Measurements from ENCODE around the gene KRTAP5-9. TPM values are rescaled to one million over a fixed set of nuclear protein-coding genes. Genes with fewer than 3 reads are reported as not detected.

The KRTAP5-9 gene
- total and polyA plus RNA-seq, 2 of the 8 experiments (the other 6 are each of a cell fraction or from before 2014, with no cell fraction given): 0.11 TPM; not detected in 1

GRCh38 chr11:71581826-71582225 lies 33.6 kb downstream of the KRTAP5-9 start:
- no peak overlapping the region for H2AK5ac ChIP-seq (ENCODE audit: low read depth, low read length)
- FAIRE-seq (no peak), DNase-seq (ENCODE audit: low read depth in 1 of 2, low spot score in 2 of 2) (no peak)
- no peaks in the 10 kb centered on the region for H3K36me3 ChIP-seq (ENCODE audit: control insufficient read depth in 2 of 4, insufficient read depth in 4 of 4, low read length in 3 of 4)
- no peak overlapping the region for H2AFZ ChIP-seq (ENCODE audit: low read length)
- 87% methylated on average over 4 of the region's 4 CpGs; no CpG with 5 or more reads in 1 of the 2 experiments for WGBS, 2 experiments (ENCODE audit: extremely low coverage in 1 of 2, insufficient coverage in 1 of 2, insufficient read length in 1 of 2, insufficient replicate concordance in 2 of 2, low coverage in 1 of 2, low lambda C conversion rate in 2 of 2, missing lambda C conversion rate in 1 of 2)
- H2BK5ac ChIP-seq (ENCODE audit: low read depth, low read length): no peak overlapping the region
- H3K4me2 ChIP-seq (ENCODE audit: insufficient read depth in 1 of 2, low read depth in 2 of 2, low read length in 2 of 2): no peak overlapping the region
- TF ChIP-seq SIX5 (IDR thresholded peaks at IDR 0.05; ENCODE audit: low read depth, low read length) (no peak), TAF7 (optimal IDR thresholded peaks at IDR 0.05; ENCODE audit: borderline replicate concordance, low read depth, low read length) (no peak), E2F6 (IDR thresholded peaks at IDR 0.05) (no peak), PHF8 (conservative IDR thresholded peaks at IDR 0.05; ENCODE audit: low read depth, low read length) (no peak), SIRT6 (IDR thresholded peaks at IDR 0.05; ENCODE audit: low read length) (no peak), ATF2 (IDR thresholded peaks at IDR 0.05; ENCODE audit: low read length) (no peak)
- H3K4me3 ChIP-seq (ENCODE audit: extremely low read depth in 1 of 4, insufficient read depth in 2 of 4, low read depth in 3 of 4, low read length in 4 of 4): no peak overlapping the region
- POLR2A ChIA-PET (ENCODE audit: partially characterized antibody): no interaction called here
- no peak overlapping the region for H4K91ac ChIP-seq (replicated peaks; ENCODE audit: insufficient read length, low read length)
- no peak overlapping the region for H3K14ac ChIP-seq (ENCODE audit: insufficient read length)
- H3K79me2 ChIP-seq (ENCODE audit: control insufficient read depth in 1 of 2, insufficient read depth in 2 of 2, low read length in 2 of 2): no peaks in the 10 kb centered on the region; a peak in 1 of 4 replicates
- peaks cover 0 to 5% of the 10 kb centered on the region in 2 experiments for H4K20me1 ChIP-seq (replicated peaks in 1 of 2; ENCODE audit: control insufficient read depth in 1 of 2, insufficient read depth in 2 of 2, low read length in 2 of 2)
- H3K56ac ChIP-seq (replicated peaks; ENCODE audit: insufficient read length, low read depth, low read length): no peak overlapping the region
- H3K27me3 ChIP-seq (replicated peaks in 1 of 4; ENCODE audit: control insufficient read depth in 3 of 4, extremely low read depth in 1 of 4, insufficient read depth in 3 of 4, low read length in 3 of 4): peaks cover 0 to 5% (median 1%) of the 10 kb centered on the region in 4 experiments; a peak in 2 of 7 replicates
- H2BK15ac ChIP-seq (ENCODE audit: low read length): no peak overlapping the region
- no peak overlapping the region for H3K9ac ChIP-seq (replicated peaks in 1 of 4; ENCODE audit: extremely low read depth in 1 of 4, low read depth in 3 of 4, low read length in 3 of 4)
- H3K4ac ChIP-seq (replicated peaks; ENCODE audit: insufficient read length, low read depth, low read length): no peak overlapping the region
- no peak overlapping the region for H4K5ac ChIP-seq (ENCODE audit: insufficient read length, low read depth, low read length)
- H3K27ac ChIP-seq (ENCODE audit: low read depth, low read length): no peak overlapping the region
- no peaks in the 10 kb centered on the region for H3K9me3 ChIP-seq (ENCODE audit: insufficient read depth in 2 of 2, low read depth in 1 of 2, low read length in 1 of 2)
- CTCF ChIA-PET (ENCODE audit: partially characterized antibody): interaction anchor here (1.1 to 2.5 kb wide), 4 partner anchors 10 to 135 kb away, joined by 3 to 11 read pairs (median 4); partner anchors contain the start of gene KRTAP5-10
- H4K8ac ChIP-seq (ENCODE audit: extremely low read depth, insufficient read depth, low read length): no peak overlapping the region; the same call in 1 of the 2 replicates
- peaks cover 0 to 3% (median 3%) of the 10 kb centered on the region in 4 experiments; a peak in 4 of 7 replicates for H3K4me1 ChIP-seq (replicated peaks in 1 of 4; ENCODE audit: control insufficient read depth in 3 of 4, insufficient read depth in 4 of 4, low read length in 3 of 4)
- peaks cover 5% of the 10 kb centered on the region; the same call in 1 of the 2 replicates for H3K23me2 ChIP-seq (ENCODE audit: low read depth, low read length)
- no peaks in the 10 kb centered on the region for H3K79me1 ChIP-seq (ENCODE audit: low read depth, low read length)
- no peak overlapping the region; the same call in 1 of the 2 replicates for H2BK20ac ChIP-seq (ENCODE audit: low read length)
- no peak overlapping the region for H2BK120ac ChIP-seq (replicated peaks; ENCODE audit: low read depth, low read length)
- no peak overlapping the region for H2BK12ac ChIP-seq (ENCODE audit: low read depth, low read length)
- H3K18ac ChIP-seq (ENCODE audit: extremely low read depth, low read length): no peak overlapping the region
- H3K23ac ChIP-seq (ENCODE audit: insufficient read length): no peak overlapping the region

Data from H1 (cell line).